Fibroblast of gingiva (primary cell): ENCODE data around the gene PWWP2B.
A peak's percentile ranks its signal among the peaks of the same experiment; 100 is the strongest.

Experiments
- DNase-seq: peaks from one replicate; pipeline ENCODE4 v3.0.0-alpha.2; 2011; ENCODE audit warnings: low read depth

PWWP2B gene

GRCh38 chr10:132447446-132448247, 50.6 kb downstream of the PWWP2B start:
- DNase-seq: peak; percentile 74

GRCh38 chr10:132448248-132448731, 51.3 kb downstream of the PWWP2B start:
- peak; percentile 84 for DNase-seq

DNA sequence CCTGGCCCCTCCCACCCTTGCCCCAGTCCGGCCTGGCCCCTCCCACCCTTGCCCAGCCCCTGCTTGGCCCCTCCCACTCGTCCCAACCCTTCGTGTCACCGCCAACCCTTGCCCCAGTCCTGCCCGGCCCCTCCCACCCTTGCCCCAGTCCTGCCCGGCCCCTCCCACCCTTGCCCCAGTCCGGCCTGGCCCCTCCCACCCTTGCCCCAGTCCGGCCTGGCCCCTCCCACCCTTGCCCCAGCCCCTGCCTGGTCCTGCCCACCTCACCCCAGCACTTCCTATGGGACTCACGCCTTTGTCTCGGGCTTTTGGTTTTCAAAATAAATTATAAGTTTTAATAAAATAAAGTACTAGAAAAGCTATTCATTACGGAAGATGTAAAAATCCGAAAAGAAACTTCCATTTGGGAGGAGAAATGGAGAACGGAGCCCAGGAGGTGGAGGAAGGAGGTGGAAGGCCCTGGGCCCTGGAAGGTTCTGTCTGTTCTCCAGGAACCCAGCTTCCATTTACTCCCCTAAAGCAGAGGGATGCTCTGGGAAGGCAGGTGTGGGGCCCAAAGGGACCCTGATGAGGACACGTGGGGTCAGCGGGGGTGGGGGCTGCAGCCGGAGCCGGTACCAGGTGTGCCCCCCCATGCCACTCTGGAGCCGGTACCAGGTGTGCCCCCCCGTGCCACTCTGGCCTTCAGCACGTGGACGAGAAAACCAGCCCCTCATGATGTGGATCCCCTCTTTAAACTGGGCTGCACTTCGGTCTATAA, 52.2 kb downstream of the PWWP2B start:
- peak; percentile 51 for DNase-seq

DNA sequence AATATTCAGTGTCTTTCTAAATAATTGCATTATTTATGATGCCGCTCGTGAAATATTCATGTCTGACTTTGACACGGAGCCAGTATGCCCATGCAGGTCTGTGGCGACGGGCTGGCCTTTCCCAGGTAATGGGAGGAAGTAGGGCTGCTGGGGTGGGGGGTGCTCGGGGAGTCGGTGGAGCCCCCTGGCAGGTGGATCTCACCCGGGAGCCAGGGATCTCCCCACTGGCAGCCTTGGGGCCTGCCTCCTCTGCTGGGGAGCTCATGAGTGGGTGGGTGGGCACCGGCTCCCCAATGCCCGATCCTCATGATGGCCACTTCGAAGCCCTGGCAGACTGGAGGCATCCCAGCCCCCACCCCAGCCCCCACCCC, 52.8 kb downstream of the PWWP2B start:
- no peak for DNase-seq

DNA sequence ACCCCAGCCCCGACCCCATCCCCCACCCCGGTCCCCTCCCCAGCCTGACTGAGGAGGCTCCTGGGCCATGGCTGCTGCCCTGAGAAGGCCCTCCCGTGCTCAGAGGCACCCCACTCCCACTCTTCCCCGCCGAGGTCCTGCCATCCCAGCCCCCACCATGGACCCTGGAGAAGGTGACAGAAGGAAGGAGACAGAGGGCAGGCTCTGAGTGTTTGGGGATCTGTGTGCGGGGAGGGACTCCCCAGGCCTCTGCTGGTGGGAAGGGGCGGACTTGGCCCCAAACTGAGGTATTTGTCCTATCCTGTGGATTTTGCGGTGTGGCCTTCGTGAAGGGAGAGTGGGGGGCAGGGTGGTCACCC, 53.4 kb downstream of the PWWP2B start:
- DNase-seq: no peak

GRCh38 chr10:132450825-132451505, 54.0 kb downstream of the PWWP2B start:
- DNase-seq: no peak

DNA sequence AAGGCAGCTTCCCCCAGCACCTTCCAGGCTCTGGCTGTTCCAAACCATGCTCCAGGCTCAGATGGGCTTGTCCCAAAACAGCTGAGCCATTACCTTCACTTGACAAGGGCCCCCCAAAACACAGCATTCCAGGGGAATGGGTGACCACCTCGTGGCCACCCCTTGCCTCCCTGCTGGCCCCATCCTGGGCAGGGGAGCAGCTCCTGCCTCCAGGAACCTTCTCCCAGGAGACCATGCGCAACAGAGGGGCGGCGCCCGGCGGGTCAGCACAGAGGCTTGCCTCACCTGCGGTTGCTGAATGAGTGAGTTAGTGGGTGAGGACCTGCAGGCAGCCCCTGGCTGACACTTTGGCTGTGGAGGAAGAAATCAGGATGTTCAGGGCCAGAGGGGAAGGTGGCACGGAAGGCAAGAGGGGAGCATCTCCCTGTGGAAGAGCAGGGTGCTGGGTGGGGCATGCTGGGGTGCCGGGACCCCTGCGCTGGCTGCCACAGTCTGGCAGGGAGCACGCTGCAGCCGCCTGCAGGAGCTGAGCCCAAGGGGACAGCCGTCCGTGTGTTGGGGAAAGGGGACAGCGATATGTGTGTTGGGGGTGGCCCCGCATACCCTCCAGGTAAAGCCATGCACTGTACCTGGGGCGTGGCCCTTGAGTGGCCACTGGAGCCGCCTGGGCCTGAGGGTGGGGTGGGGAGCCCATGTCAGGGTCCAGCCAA, 54.7 kb downstream of the PWWP2B start:
- DNase-seq: no peak

DNA sequence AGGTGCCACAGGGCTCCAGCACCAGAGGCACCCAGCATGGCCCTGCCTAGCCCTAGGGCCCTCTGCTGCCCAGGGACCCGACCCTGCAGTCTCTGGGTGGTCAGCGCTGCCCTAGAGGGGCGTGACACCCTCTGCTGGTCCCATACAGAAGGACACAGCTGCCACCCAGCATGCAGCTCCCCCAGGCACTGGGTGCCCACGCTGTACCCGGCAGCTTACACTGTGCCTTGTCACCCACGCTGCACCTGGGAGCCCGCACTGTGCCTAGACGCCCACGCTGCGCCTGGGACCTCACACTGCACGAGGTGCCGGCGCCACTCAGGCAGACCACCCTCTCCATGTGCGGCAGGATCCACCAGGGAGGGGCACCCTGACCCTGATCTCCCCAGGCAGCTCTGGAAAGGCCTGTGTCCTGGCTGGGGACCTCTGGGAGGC, 55.2 kb downstream of the PWWP2B start:
- no peak for DNase-seq

DNA sequence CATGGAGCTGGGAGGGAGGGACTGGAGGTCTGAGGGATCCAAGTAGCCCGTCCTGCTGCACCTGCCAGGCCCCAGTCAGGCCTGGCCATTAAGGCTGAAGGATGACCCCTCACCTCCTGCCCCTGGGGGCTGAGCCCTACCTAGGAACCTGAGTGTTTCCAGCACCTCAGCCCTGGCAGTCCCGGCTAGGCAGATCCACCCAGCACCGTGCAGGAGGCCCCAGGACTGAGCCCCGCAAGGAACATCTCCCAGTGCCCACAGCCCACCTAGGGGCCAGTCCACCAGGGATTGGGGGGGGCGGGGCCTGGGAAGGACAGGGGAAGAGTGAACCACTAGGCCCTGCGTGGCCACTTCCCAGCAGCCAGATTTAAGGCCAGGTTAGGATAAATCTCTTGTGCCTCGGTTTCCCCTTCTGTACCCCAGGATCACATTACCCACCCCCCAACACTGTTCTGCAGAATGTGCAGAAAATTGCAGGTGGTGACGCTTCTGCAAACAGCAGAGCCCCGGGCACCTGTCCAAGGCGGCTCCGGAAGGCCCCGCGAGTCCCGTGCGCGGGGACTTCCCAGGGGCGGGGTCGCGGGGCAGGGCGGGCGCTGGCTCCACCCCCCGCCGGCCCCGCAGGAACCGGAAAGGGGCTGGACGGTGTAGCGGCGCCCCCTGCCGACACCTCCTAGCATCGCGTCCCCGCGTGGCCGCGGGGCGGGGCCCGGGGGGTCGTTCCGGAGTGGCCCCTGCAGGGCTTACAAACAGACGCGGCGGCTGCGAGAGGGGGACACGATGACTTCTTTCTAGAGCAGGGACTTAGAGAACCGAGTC, 55.9 kb downstream of the PWWP2B start:
- DNase-seq: peak; percentile 55

GRCh38 chr10:132453470-132453861, 56.5 kb downstream of the PWWP2B start:
- DNase-seq: no peak

GRCh38 chr10:132454296-132455198, 57.5 kb downstream of the PWWP2B start:
- no peak for DNase-seq

GRCh38 chr10:132455441-132455971, 58.5 kb downstream of the PWWP2B start:
- DNase-seq: no peak

GRCh38 chr10:132455986-132456847, 59.2 kb downstream of the PWWP2B start:
- no peak for DNase-seq

DNA sequence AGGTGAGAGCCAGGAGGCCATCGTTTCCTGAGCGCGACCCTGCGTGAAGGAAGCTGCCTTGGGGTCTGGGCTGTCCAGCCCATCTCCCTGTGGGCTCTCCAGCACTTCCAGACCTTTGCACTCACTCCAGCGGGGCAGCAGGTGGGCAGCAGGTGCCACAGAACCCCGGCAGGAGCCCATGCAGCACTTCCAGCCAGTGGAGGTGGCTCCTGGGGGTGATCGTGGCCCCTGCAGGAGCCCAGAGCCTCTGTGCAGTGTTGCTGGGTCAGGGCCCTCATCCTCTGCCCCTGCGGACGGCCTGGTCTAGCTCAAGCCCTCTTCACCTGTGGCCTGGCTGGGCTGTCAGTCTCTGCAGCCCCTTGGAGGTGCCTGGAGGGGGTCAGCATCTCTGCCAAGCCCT, 59.9 kb downstream of the PWWP2B start:
- no peak for DNase-seq

GRCh38 chr10:132457328-132458070, 60.5 kb downstream of the PWWP2B start:
- DNase-seq: no peak

DNA sequence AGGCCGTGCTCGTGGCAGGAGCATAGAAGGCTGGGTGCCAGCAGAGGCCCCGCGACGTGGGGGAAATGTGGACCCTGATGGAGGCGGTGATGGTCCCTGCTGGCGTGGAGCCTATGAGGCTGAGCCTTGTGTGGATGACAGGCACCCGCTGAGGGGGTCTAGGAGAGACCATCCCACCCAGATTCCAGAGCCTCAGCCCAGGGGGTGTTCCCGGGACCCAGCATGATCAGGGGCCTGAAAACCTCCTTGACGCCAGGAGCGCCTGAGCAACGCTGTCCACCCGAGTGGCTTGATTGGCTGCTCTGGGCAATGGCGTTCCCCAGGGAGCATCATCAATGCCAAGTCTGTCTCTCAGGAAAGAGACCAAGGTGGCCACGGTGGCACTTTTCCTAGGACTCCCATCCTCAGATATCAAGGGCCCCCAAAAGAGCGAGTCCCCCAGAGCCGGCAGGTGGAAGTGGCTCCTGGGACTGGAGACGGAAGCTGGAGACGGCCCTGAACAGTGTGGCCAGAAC, 61.1 kb downstream of the PWWP2B start:
- DNase-seq: no peak

GRCh38 chr10:132458586-132459300, 61.7 kb downstream of the PWWP2B start:
- no peak for DNase-seq
